GM18858 (cell line): ENCODE data around the gene RNF214.

ENCODE experiments used
- ATAC-seq: cut with Tn5 transposase; IDR thresholded peaks from one replicate; pipeline ENCODE4 v1.9.1; 2021; ENCODE audit not compliant: unreplicated experiment

Gene RNF214

GRCh38 chr11:117212697-117213355, 19.6 kb upstream of the RNF214 start:
- no peak for ATAC-seq

GRCh38 chr11:117214404-117215110, 17.9 kb upstream of the RNF214 start:
- no peak for ATAC-seq

GRCh38 chr11:117217141-117218084, 15.1 kb upstream of the RNF214 start:
- no peak for ATAC-seq

GRCh38 chr11:117218133-117218915, 14.1 kb upstream of the RNF214 start:
- ATAC-seq, result no peak

- no peak for ATAC-seq
Measured at GRCh38 chr11:117219001-117219400, 13.5 kb upstream of the RNF214 start.

- no peak for ATAC-seq
Measured at GRCh38 chr11:117219455-117219854, 13.0 kb upstream of the RNF214 start.

- ATAC-seq, result no peak
Measured at GRCh38 chr11:117219995-117220394, 12.5 kb upstream of the RNF214 start.

- no peak for ATAC-seq
Measured at GRCh38 chr11:117220568-117220967, 11.9 kb upstream of the RNF214 start.

- ATAC-seq, result no peak
Measured at GRCh38 chr11:117220999-117221774, 11.3 kb upstream of the RNF214 start.

GRCh38 chr11:117221775-117222517, 10.5 kb upstream of the RNF214 start:
- ATAC-seq, result no peak

GRCh38 chr11:117222991-117223740, 9.3 kb upstream of the RNF214 start:
- ATAC-seq, result no peak

GRCh38 chr11:117223741-117224689, 8.5 kb upstream of the RNF214 start:
- ATAC-seq, result no peak

GRCh38 chr11:117225553-117226170, 6.8 kb upstream of the RNF214 start:
- ATAC-seq, result no peak

- peak; percentile 49 for ATAC-seq
Measured at GRCh38 chr11:117226388-117227385, 5.8 kb upstream of the RNF214 start.

- no peak for ATAC-seq
Measured at GRCh38 chr11:117228091-117228490, 4.4 kb upstream of the RNF214 start.

GRCh38 chr11:117229411-117229810, 3.1 kb upstream of the RNF214 start:
- ATAC-seq, result no peak
